BLaER1 (cell line): ENCODE data around the gene RTL10.

Source experiments
- H3K27ac ChIP-seq: shearing (Covaris generic); formaldehyde crosslinking; 2 replicates; pipeline ENCODE4 v1.8.1; 2022
- H3K27me3 ChIP-seq: shearing (Covaris generic); formaldehyde crosslinking; 2 replicates; pipeline ENCODE4 v1.8.1; 2022
- H3K36me3 ChIP-seq: shearing (Covaris generic); formaldehyde crosslinking; 2 replicates; pipeline ENCODE4 v1.8.1; 2022
- H3K4me1 ChIP-seq: shearing (Covaris generic); formaldehyde crosslinking; 2 replicates; pipeline ENCODE4 v1.8.1; 2022
- H3K4me2 ChIP-seq: shearing (Covaris generic); formaldehyde crosslinking; 2 replicates; pipeline ENCODE4 v1.8.1; 2022
- H3K4me3 ChIP-seq: shearing (Covaris generic); formaldehyde crosslinking; 2 replicates; pipeline ENCODE4 v1.8.1; 2022
- H3K9ac ChIP-seq: shearing (Covaris generic); formaldehyde crosslinking; 2 replicates; pipeline ENCODE4 v1.8.1; 2022
- H3K9me3 ChIP-seq: shearing (Covaris generic); formaldehyde crosslinking; 2 replicates; pipeline ENCODE4 v1.8.1; 2022
- H4K20me1 ChIP-seq: shearing (Covaris generic); formaldehyde crosslinking; 2 replicates; pipeline ENCODE4 v1.8.1; 2022
- Cebpa-rat ChIP-seq: shearing (Covaris generic); IDR thresholded peaks from 2 replicates; pipeline ENCODE4 v1.8.1; 2022

The RTL10 gene

GRCh38 chr22:19826619-19826950, 28.1 kb downstream of the RTL10 start:
- peaks cover 46% of the 10 kb centered on the region for H3K4me1 ChIP-seq
- no peak overlapping the region for H3K4me3 ChIP-seq
- peaks cover 44% of the 10 kb centered on the region for H4K20me1 ChIP-seq
- no peak overlapping the region for H3K9ac ChIP-seq
- H3K4me2 ChIP-seq: no peak overlapping the region
- 0 out of 2 replicates have a peak, but pooled peaks cover 8% of the 10 kb centered on the region for H3K9me3 ChIP-seq
- peaks cover 9% of the 10 kb centered on the region; the same call in 1 of the 2 replicates for H3K36me3 ChIP-seq
- no peak for TF ChIP-seq Cebpa-rat
- H3K27me3 ChIP-seq: no peaks in the 10 kb centered on the region
- no peak overlapping the region for H3K27ac ChIP-seq

GRCh38 chr22:19825904-19826618, 28.6 kb downstream of the RTL10 start:
- Histone ChIP-seq H4K20me1 (peaks cover 47% of the 10 kb centered on the region), H3K4me3 (no peak overlapping the region), H3K4me1 (peaks cover 51% of the 10 kb centered on the region), H3K27ac (no peak overlapping the region; the same call in 1 of the 2 replicates), H3K36me3 (peaks cover 9% of the 10 kb centered on the region; the same call in 1 of the 2 replicates), H3K4me2 (peak overlapping the region; percentile 87), H3K9ac (no peak overlapping the region), H3K9me3 (0 out of 2 replicates have a peak, but pooled peaks cover 8% of the 10 kb centered on the region), H3K27me3 (no peaks in the 10 kb centered on the region)
- no peak for TF ChIP-seq Cebpa-rat

DNA sequence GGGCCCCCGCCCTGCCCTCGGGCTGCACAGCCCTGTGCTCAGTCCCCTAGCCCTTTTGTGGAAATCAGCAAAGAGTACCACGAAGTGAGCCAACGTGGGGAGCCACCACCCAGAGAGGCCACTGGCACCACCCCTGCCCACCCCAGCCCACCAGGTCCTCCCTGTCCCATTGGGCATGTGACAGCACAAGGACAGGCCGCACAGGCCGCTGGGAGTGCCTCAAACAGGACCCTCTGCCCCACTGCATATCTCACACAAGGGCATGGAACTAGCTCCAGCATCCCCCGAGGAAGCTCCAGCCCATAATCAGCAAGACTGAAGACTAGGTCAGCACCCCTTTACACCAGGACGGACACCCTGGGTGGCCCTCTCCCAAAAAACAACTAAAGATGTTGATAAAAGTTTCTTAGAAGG, 29.7 kb downstream of the RTL10 start:
- Histone ChIP-seq H3K9ac (peak overlapping the region; percentile 45), H3K4me1 (peaks cover 62% of the 10 kb centered on the region), H3K9me3 (0 out of 2 replicates have a peak, but pooled peaks cover 8% of the 10 kb centered on the region), H3K4me3 (no peak overlapping the region), H3K4me2 (peak overlapping the region; percentile 87), H3K36me3 (peaks cover 14% of the 10 kb centered on the region; the same call in 1 of the 2 replicates), H3K27ac (peak overlapping the region; percentile 71), H3K27me3 (no peaks in the 10 kb centered on the region), H4K20me1 (peaks cover 52% of the 10 kb centered on the region)
- TF ChIP-seq Cebpa-rat: no peak

GRCh38 chr22:19824212-19824925, 30.3 kb downstream of the RTL10 start:
- Histone ChIP-seq H3K9me3 (0 out of 2 replicates have a peak, but pooled peaks cover 8% of the 10 kb centered on the region), H3K36me3 (peaks cover 14% of the 10 kb centered on the region; the same call in 1 of the 2 replicates), H3K4me3 (no peak overlapping the region), H4K20me1 (peaks cover 58% of the 10 kb centered on the region), H3K27ac (peak overlapping the region; percentile 71), H3K27me3 (no peaks in the 10 kb centered on the region), H3K4me1 (peaks cover 67% of the 10 kb centered on the region), H3K4me2 (peak overlapping the region; percentile 87), H3K9ac (peak overlapping the region; percentile 45)
- peak; percentile 95 for TF ChIP-seq Cebpa-rat

DNA sequence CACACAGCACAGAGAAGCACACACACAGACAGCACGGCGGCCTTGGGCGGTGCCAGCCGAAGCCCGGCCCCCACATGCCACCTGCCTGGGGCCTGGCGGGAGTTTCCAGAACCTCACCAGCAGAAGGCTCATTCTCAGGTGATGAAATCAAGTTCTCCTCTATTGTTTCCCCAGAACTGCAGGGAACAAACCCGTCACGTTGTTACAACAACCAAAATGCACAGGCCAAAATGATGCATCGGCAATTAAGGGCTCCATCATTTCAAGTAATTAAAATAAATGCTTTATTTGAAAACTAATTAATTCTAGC, 30.8 kb downstream of the RTL10 start:
- Histone ChIP-seq H3K9me3 (0 out of 2 replicates have a peak, but pooled peaks cover 8% of the 10 kb centered on the region), H3K4me3 (no peak overlapping the region), H3K27ac (peak overlapping the region; percentile 71; the same call in 1 of the 2 replicates), H3K4me2 (peak overlapping the region; percentile 87), H3K36me3 (peaks cover 14% of the 10 kb centered on the region; the same call in 1 of the 2 replicates), H3K4me1 (peaks cover 72% of the 10 kb centered on the region), H3K9ac (peak overlapping the region; percentile 45; the same call in 1 of the 2 replicates), H4K20me1 (peaks cover 63% of the 10 kb centered on the region), H3K27me3 (no peaks in the 10 kb centered on the region)
- TF ChIP-seq Cebpa-rat: no peak

- Histone ChIP-seq H3K27ac (peak overlapping the region; percentile 71), H3K9me3 (0 out of 2 replicates have a peak, but pooled peaks cover 8% of the 10 kb centered on the region), H3K4me3 (no peak overlapping the region), H3K4me2 (peak overlapping the region; percentile 87), H3K4me1 (peaks cover 77% of the 10 kb centered on the region), H4K20me1 (peaks cover 68% of the 10 kb centered on the region), H3K27me3 (no peaks in the 10 kb centered on the region), H3K36me3 (peaks cover 14% of the 10 kb centered on the region; the same call in 1 of the 2 replicates), H3K9ac (peak overlapping the region; percentile 19; the same call in 1 of the 2 replicates)
- no peak for TF ChIP-seq Cebpa-rat
Measured at GRCh38 chr22:19823191-19823901, 31.3 kb downstream of the RTL10 start.

GRCh38 chr22:19822301-19823117, 32.2 kb downstream of the RTL10 start:
- Histone ChIP-seq H3K4me1 (peaks cover 86% of the 10 kb centered on the region), H3K36me3 (peaks cover 14% of the 10 kb centered on the region; the same call in 1 of the 2 replicates), H3K4me2 (peak overlapping the region; percentile 87), H4K20me1 (peaks cover 77% of the 10 kb centered on the region), H3K9me3 (0 out of 2 replicates have a peak, but pooled peaks cover 8% of the 10 kb centered on the region), H3K27ac (peak overlapping the region; percentile 71), H3K9ac (peak overlapping the region; percentile 44), H3K27me3 (no peaks in the 10 kb centered on the region), H3K4me3 (no peak overlapping the region)
- TF ChIP-seq Cebpa-rat: no peak

DNA sequence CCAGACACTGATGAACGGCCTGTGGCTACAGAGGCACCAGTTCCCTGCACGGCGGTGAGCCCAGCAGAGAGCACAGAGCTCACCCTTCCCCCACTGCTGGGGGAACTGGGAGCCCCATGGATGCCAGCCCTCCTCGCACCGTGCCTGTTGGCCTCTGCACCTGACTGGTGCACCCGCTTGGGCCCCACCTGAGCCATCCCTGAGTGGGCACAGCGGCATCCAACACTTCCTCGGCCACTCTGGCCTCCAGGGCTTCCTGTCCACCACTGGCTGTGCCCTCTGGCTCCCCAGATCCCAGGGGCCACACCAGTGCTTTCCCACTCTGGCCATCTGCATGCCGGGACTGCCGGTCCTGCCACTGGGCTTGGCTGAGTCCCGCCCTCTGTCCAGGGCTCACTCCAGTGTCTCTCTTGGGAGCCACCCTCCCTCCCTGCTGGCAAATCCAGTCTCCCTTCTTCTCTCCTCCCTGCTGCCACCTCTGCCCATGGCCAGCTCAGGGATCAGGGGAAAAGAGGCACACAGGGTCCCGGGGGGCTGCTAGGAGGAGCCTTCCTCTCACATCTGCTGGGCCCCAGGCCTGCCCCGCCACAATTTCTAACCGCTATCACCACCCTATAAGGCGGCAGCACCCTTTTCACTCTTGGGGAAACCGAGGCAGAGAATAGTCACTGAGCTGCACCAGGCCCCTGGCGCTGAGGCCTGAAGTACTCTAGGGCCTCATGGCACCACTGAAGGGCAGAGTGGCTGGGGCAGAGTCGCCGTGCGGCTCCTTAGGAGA, 33.0 kb downstream of the RTL10 start:
- Histone ChIP-seq H4K20me1 (peaks cover 83% of the 10 kb centered on the region), H3K9me3 (0 out of 2 replicates have a peak, but pooled peaks cover 8% of the 10 kb centered on the region), H3K4me2 (peak overlapping the region; percentile 87), H3K27ac (peak overlapping the region; percentile 71), H3K4me1 (peaks cover 94% of the 10 kb centered on the region), H3K9ac (peak overlapping the region; percentile 44), H3K36me3 (peaks cover 13% of the 10 kb centered on the region; the same call in 1 of the 2 replicates), H3K4me3 (no peak overlapping the region), H3K27me3 (no peaks in the 10 kb centered on the region)
- TF ChIP-seq Cebpa-rat: no peak
